Activated CD4-positive, alpha-beta memory T cell treated with anti-CD3 and anti-CD28 coated beads for 36 hours (primary cell): ENCODE measurements around the gene ARHGEF10L. TPM values are rescaled to one million over a fixed set of nuclear protein-coding genes. Genes with fewer than 3 reads are reported as not detected.

Source experiments
- CTCF ChIA-PET: fragments of 350-600 bp; sonication (Branson Sonifier 250); formaldehyde crosslinking; loops from one replicate; lab custom pipeline; 2021; ENCODE audit warnings: antibody characterized with exemption, inconsistent platforms; lab: Charles Lee
- POLR2A ChIA-PET: fragments of 350-600 bp; sonication (Branson Sonifier 250); formaldehyde crosslinking; loops from one replicate; lab custom pipeline; 2021; ENCODE audit warnings: antibody characterized with exemption; lab: Charles Lee
- DNase-seq: peaks from one replicate; pipeline ENCODE4 v3.0.0-alpha.2; 2020
- H3K27ac Mint-ChIP-seq: one replicate; pipeline ENCODE4 v1.8.0; 2021; ENCODE audit warnings: mixed read lengths
- H3K27me3 Mint-ChIP-seq: one replicate; pipeline ENCODE4 v1.8.0; 2021; ENCODE audit warnings: mixed read lengths
- H3K36me3 Mint-ChIP-seq: one replicate; pipeline ENCODE4 v1.8.0; 2021; ENCODE audit warnings: mixed read lengths
- H3K4me1 Mint-ChIP-seq: one replicate; pipeline ENCODE4 v1.8.0; 2021; ENCODE audit warnings: low read depth, mixed read lengths
- H3K4me3 Mint-ChIP-seq: one replicate; pipeline ENCODE4 v1.8.0; 2021; ENCODE audit warnings: mild to moderate bottlenecking, mixed read lengths
- H3K9me3 Mint-ChIP-seq: one replicate; pipeline ENCODE4 v1.8.0; 2021; ENCODE audit warnings: mixed read lengths
- intact Hi-C: fragments of 100-400 bp; cut with micrococcal nuclease; formaldehyde crosslinking; loops from one replicate; pipeline ENCODE4 v1.15.1; 2023
- total RNA-seq, 2 experiments: library from RNA; stranded (reverse); gene quantifications; one replicate each; pipeline ENCODE4 v1.2.3, GENCODE V29; 2021

The ARHGEF10L gene
- total RNA-seq, 2 experiments from 2014 or later, result not detected

DNA sequence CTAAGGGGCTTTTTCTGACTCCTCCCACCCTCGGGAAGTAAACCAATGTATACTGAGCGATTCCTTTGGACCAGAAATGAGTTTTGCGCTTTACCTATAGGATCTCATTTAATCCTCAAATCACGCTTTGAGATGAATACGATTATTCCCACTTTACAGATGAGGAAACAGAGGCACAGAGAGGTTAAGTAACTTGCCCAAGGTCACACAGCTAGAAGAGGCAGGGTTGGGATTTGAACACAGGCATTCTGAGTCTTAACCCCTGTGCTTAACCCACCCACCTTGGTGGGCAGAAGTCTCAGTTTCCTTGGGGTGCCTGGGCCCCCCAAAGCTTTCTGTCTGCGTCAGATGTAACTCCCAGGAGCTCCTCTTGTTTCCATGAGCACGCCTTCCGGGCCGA lies 129.8 kb downstream of the ARHGEF10L start:
- Mint-ChIP-seq H3K36me3 (no peaks in the 10 kb centered on the region), H3K4me1 (no peaks in the 10 kb centered on the region), H3K4me3 (no peak overlapping the region), H3K27ac (no peak overlapping the region), H3K9me3 (no peaks in the 10 kb centered on the region), H3K27me3 (no peaks in the 10 kb centered on the region)
- CTCF ChIA-PET, result no interaction called here
- no peak for DNase-seq
- intact Hi-C loops, result no loop called here
- POLR2A ChIA-PET, result no interaction called here

DNA sequence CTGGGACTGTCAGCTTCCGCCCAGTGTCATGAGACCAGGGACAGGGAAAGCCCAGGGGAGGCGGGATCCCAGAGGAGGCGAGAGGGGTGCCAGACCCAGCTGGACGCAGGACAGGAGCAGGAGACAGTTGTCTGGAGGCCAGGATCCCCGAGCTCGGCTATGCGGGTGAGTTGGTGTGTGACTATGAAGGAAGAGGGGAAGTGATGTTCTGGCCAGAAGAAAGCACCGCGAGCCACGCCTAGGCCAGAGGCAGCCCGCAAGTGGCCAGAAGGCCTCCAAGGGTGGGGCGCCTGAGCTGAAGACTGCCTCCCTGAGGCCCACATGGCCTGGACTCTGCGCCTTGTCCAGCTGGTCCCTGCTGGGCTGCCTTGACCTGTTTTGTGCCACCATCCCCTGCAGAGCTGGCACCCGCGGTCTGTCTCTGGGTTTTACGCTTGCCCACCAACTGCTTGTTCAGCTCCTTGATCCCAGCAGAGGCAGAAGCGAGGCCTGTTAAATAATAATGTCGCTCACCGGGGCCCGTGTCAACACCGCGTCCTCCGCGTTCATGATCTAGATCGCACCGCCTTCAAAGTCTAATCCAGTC lies 130.5 kb downstream of the ARHGEF10L start:
- Mint-ChIP-seq H3K36me3 (no peaks in the 10 kb centered on the region), H3K4me1 (no peaks in the 10 kb centered on the region), H3K4me3 (no peak overlapping the region), H3K27me3 (no peaks in the 10 kb centered on the region), H3K9me3 (no peaks in the 10 kb centered on the region), H3K27ac (no peak overlapping the region)
- POLR2A ChIA-PET, result no interaction called here
- CTCF ChIA-PET, result no interaction called here
- DNase-seq, result no peak
- intact Hi-C loops, result no loop called here

DNA sequence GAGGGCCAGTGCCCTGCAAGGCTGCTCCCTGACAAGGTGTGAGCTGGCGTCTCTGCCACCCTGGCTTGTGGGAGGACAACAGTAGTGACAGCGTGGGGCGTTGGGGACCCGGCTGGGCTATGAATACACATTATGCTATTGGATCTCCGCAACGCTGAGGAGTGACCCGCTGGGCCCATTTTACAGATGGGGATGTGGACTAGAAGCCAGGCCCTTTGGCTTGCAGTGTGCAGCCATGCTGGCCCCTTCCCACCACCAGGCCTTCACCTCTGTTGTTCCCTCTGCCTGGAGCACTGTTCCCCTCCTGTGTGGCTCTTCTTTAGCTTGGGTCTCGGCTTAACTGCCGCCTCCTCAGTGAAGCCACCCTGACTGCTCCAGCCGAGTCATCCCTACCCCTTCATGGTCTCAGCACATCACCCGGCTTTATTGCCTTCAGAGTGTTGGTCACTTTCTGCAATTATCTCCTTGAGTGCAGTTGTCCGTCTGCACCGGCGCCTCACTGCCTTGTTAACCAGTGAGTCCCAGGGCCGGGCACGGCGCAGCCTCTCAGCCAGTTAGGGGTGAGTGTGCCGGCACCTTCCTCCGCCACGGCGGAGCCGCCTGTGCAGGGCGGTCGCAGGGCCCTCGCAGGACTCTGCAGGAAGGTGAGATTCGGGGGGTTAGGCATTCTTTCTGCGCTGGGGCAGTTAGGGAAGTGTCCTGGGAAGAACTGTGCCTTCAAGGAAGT lies 131.3 kb downstream of the ARHGEF10L start:
- Mint-ChIP-seq H3K27ac (no peak overlapping the region), H3K9me3 (no peaks in the 10 kb centered on the region), H3K4me1 (no peaks in the 10 kb centered on the region), H3K4me3 (no peak overlapping the region), H3K27me3 (no peaks in the 10 kb centered on the region), H3K36me3 (no peaks in the 10 kb centered on the region)
- DNase-seq, result no peak
- ChIA-PET CTCF (no interaction called here), POLR2A (no interaction called here)
- intact Hi-C loops, result no loop called here

DNA sequence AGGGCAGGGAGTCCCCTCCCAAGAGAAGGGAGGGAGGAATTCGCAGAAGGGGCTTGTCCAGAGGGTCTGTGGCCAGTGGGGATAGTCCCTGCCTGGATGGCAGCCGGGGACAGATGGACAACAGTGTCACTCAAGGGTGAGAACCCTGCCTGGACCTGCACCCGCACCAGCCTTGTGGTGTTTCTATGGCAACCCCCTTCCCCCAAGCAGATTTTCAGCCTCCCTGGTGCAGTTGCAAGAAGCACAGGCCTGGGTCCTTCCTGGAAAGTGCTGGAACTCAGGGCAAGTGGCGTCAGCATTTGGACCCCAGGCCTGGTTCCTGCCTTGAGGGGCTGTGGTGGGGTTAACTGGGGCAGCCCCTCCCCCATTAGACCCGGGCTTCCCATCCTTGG lies 131.8 kb downstream of the ARHGEF10L start:
- CTCF ChIA-PET, result no interaction called here
- H3K27me3 Mint-ChIP-seq, result no peaks in the 10 kb centered on the region
- no peak overlapping the region for H3K4me3 Mint-ChIP-seq
- H3K4me1 Mint-ChIP-seq, result no peaks in the 10 kb centered on the region
- intact Hi-C loops, result no loop called here
- no peak for DNase-seq
- H3K9me3 Mint-ChIP-seq, result no peaks in the 10 kb centered on the region
- H3K36me3 Mint-ChIP-seq, result no peaks in the 10 kb centered on the region
- H3K27ac Mint-ChIP-seq, result no peak overlapping the region
- POLR2A ChIA-PET, result no interaction called here

DNA sequence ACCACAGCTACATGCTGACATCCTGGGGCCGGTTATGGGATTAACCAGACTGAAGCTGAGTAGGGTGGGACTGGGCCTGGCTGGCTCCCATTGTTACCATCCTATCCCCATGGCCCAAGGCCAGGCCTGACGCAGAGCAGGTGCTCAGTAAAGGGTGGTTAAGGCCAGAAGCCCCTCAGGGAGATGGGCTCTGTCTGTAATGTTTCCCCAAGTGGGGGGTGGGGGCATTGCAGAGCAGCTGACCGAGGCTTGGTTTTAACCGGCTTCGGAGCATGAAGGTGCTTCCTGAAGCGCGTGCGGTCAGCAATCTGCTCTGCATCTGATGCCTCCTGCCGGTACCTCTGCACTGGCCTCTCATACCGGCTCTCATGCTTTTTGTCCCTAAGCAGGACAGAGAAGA lies 132.2 kb downstream of the ARHGEF10L start:
- Mint-ChIP-seq H3K36me3 (no peaks in the 10 kb centered on the region), H3K27ac (no peak overlapping the region), H3K9me3 (no peaks in the 10 kb centered on the region), H3K4me1 (no peaks in the 10 kb centered on the region), H3K4me3 (no peak overlapping the region), H3K27me3 (no peaks in the 10 kb centered on the region)
- no peak for DNase-seq
- ChIA-PET CTCF (no interaction called here), POLR2A (no interaction called here)
- intact Hi-C loops, result no loop called here

DNA sequence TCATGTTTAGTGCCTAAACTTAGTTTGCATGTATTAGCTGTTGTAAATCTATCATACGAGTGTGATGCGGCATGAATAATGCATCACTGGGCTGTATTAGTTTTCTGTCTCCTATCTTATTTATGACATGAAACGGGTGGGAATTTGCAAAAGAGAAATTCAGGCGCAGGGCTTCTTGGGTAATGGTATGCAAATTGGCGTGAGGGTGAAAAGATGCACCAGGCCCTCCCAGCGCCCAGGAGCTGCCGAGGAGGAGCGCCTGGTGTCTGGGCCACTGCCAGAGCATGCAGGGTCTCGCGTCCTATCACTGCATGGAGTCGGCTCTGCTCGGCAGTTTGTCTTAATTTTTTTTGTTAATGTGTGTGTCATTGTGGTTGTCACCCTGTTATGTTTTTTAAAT lies 132.7 kb downstream of the ARHGEF10L start:
- POLR2A ChIA-PET, result no interaction called here
- Mint-ChIP-seq H3K4me3 (no peak overlapping the region), H3K27ac (no peak overlapping the region), H3K9me3 (no peaks in the 10 kb centered on the region), H3K36me3 (no peaks in the 10 kb centered on the region), H3K27me3 (no peaks in the 10 kb centered on the region), H3K4me1 (no peaks in the 10 kb centered on the region)
- DNase-seq, result no peak
- CTCF ChIA-PET, result no interaction called here
- intact Hi-C loops, result no loop called here

DNA sequence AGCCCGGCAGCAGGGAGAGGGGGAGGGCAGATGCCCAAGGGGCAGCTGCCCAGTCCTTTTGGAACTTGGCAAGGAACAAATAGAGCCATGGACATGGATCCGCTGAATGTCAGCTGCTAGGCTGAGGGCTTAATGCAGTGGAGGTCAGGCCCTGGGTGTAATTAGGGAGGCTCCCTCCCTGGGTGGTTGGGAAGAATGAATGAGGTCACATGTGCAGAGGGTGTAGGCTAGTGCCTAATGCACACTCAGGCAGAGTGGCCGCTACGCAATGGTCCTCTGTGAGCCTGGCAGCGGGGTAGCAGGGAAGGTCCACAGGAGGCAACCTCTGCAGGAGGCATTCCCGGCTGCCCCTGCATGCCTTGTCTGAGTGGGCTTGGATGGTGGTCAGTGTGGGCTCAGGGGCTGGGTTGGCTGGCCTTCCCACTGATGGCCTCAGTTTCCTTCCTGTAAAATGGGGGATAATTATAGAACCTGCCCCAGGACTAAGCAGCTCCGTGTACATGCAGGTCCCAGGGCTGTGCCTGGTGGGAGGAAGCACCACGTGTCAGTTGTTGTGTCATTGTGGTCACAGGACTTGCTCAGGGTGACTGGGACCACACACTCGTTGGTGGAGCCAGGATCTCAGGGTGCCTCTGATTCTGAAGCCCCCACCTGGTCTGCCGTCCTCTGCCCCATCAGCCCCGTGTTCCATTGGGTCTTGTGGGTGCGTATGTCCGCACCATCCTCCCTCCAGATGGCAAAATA lies 134.0 kb downstream of the ARHGEF10L start:
- CTCF ChIA-PET, result no interaction called here

DNA sequence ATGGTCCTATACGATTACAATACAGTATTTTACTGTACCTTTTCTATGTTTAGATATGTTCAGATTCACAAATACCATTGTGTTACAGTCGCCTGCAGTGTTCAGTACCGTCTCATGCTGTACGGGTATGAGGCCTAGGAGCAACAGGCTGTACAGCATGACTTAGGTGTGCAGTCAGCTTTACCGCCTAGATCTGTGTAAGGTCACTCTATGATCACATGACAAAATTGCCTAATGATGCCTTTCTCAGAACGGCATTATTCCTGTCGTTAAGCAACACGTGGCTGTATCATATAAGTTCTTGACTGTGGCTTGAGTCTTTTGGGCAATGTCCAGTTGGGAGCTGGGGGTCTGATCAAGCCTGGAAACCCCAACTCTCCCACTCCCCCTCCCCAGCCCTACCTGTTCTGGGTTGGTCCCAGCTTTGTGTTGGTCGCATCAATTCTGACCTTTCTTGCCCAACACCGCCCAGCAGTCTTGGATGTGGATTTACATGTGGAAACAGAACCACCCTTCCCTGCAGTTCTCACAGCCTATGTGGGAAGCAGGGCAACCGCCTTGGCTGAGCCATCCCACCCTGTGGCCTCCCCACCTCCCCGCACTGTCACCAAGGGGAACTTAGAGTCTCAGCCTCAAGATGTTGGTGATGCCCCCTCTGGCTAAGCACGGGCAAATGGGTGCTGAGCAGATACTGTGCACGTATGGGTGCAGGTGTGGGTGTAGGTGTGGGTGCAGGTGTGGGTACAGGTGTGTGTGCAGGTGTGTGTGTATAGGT lies 135.4 kb downstream of the ARHGEF10L start:
- DNase-seq, result no peak
- intact Hi-C loops, result no loop called here
- Mint-ChIP-seq H3K36me3 (no peaks in the 10 kb centered on the region), H3K4me1 (no peaks in the 10 kb centered on the region), H3K9me3 (no peaks in the 10 kb centered on the region), H3K27me3 (no peaks in the 10 kb centered on the region), H3K4me3 (no peak overlapping the region), H3K27ac (no peak overlapping the region)
- CTCF ChIA-PET, result no interaction called here
- POLR2A ChIA-PET, result no interaction called here

More for the DNA sequence above, 134.0 kb downstream of the ARHGEF10L start:
- Mint-ChIP-seq H3K27me3 (no peaks in the 10 kb centered on the region), H3K4me3 (no peak overlapping the region), H3K4me1 (no peaks in the 10 kb centered on the region), H3K27ac (no peak overlapping the region), H3K36me3 (no peaks in the 10 kb centered on the region), H3K9me3 (no peaks in the 10 kb centered on the region)
- POLR2A ChIA-PET, result no interaction called here
- intact Hi-C loops, result no loop called here
- DNase-seq, result no peak

DNA sequence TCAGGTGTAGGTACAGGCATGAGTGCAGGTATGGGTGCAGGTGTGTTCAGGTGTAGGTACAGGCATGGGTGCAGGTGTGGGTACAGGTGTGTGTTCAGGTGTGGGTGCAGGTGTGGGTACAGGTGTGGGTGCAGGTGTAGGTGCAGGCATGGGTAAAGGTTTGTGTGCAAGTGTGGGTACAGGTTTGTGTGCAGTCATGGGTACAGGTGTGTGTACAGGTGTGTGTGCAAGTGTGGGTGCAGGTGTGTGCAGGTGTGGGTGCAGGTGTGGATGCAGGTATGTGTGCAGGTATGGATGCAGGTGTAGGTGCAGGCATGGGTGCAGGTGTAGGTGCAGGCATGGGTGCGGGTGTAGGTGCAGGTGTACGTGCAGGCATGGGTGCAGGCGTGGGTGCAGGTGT lies 136.2 kb downstream of the ARHGEF10L start:
- POLR2A ChIA-PET, result no interaction called here
- H3K4me3 Mint-ChIP-seq, result no peak overlapping the region
- H3K27me3 Mint-ChIP-seq, result no peaks in the 10 kb centered on the region
- no peaks in the 10 kb centered on the region for H3K36me3 Mint-ChIP-seq
- CTCF ChIA-PET, result no interaction called here
- no peak for DNase-seq
- no peaks in the 10 kb centered on the region for H3K9me3 Mint-ChIP-seq
- no peaks in the 10 kb centered on the region for H3K4me1 Mint-ChIP-seq
- intact Hi-C loops, result no loop called here
- H3K27ac Mint-ChIP-seq, result no peak overlapping the region

DNA sequence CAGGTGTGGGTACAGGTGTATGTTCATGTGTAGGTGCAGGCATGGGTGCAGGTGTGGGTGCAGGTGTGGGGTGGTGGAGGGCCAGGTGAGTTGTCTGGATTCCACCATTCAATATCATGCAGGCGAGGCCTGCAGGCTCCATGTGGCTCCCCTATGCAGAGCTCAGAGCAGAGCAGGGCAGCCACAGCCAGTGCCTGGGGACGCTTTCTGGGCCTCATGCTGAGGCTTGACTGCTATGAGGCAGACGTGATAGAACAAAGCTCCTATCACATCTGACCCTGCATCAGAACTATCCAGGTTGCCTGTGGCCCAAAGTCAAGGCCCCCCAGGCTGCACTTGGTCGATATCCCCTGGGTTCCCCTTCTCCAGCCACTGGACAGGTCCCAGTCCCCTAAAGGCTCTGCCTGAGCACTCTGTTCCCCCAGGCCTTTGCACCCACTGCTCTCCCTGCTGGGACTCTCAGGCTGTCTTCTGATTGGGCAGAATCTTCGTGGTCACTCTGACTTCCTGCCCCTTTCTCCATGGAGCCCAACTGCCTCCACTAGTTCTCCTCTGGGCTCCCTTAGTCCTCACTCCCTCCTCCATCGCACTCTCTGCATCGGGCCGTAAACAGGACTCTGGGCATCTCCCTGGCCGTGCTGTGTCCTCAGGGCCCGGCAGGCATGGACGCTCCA lies 137.0 kb downstream of the ARHGEF10L start:
- ChIA-PET CTCF (no interaction called here), POLR2A (no interaction called here)
- H3K27me3 Mint-ChIP-seq, result no peaks in the 10 kb centered on the region
- no peaks in the 10 kb centered on the region for H3K36me3 Mint-ChIP-seq
- no peak overlapping the region for H3K4me3 Mint-ChIP-seq
- intact Hi-C loops, result no loop called here
- no peaks in the 10 kb centered on the region for H3K9me3 Mint-ChIP-seq
- no peak for DNase-seq
- H3K27ac Mint-ChIP-seq, result no peak overlapping the region
- H3K4me1 Mint-ChIP-seq, result no peaks in the 10 kb centered on the region

DNA sequence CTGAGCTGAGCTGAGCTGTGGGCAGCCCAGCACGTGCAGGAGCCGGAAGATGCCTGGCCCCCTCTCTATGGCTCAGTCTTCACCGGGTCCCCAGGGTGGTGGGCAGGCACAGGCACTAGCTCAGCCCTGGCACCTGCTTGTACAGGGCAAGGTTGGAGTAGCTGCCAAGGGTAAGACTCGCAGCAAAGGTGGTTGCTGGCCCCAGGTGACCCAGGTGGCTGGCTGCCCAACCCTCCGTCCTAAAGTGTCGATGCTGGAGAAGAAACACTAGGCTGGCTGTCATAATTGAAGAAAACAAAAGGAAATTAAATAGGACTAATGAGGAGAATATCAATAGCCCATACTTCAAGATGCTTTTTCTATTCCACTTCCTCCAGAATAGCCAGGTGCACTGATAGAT lies 138.5 kb downstream of the ARHGEF10L start:
- ChIA-PET POLR2A (no interaction called here), CTCF (no interaction called here)
- H3K4me3 Mint-ChIP-seq, result no peak overlapping the region
- no peak overlapping the region for H3K27ac Mint-ChIP-seq
- no peaks in the 10 kb centered on the region for H3K4me1 Mint-ChIP-seq
- intact Hi-C loops, result no loop called here
- no peaks in the 10 kb centered on the region for H3K36me3 Mint-ChIP-seq
- no peaks in the 10 kb centered on the region for H3K9me3 Mint-ChIP-seq
- no peaks in the 10 kb centered on the region for H3K27me3 Mint-ChIP-seq
- no peak for DNase-seq

DNA sequence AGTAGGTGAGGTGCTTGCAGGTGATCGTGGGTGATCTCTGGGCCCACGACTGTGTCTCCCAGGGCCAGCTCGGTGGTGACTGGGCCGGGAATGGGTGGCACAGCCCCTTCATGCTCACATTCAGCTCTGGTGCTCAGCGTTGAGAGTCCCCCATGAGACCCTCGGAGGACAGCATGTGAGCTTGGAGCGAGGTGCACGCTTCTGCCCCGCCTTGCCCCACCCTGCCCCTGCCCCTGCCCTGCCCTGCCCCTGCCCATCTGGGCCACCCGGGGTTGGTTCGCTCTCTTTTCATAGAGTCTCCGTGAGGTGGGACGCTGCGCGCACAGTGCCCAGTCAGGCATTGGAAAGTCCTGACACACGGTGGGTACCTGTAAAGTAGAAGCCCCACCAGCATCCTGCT lies 140.4 kb downstream of the ARHGEF10L start:
- Mint-ChIP-seq H3K9me3 (no peaks in the 10 kb centered on the region), H3K27me3 (no peaks in the 10 kb centered on the region), H3K36me3 (no peaks in the 10 kb centered on the region), H3K27ac (no peak overlapping the region), H3K4me1 (no peaks in the 10 kb centered on the region), H3K4me3 (no peak overlapping the region)
- no peak for DNase-seq
- intact Hi-C loops, result no loop called here
- POLR2A ChIA-PET, result no interaction called here
- CTCF ChIA-PET, result no interaction called here
